ENCODE data around the gene FXYD5.

- no peak for TF ChIP-seq CTCF (conservative IDR thresholded peaks at IDR 0.05)
- no peak for TF ChIP-seq EZH2 (IDR thresholded peaks at IDR 0.05; ENCODE audit: low read depth)
These were observed 48.9 kb upstream of the FXYD5 start for GRCh38 chr19:35105411-35106290.

Data from PC-9 (cell line).